IMR-90 (cell line): ENCODE results near the gene NUMA1. TPM values are rescaled to one million over a fixed set of nuclear protein-coding genes. Genes with fewer than 3 reads are reported as not detected.

Experiments used
- ATAC-seq: fragments of 200-7000 bp; cut with Tn5 transposase; 2 replicates; pipeline ENCODE4 v1.9.1; 2020; ENCODE audit warnings: low read depth, mild to moderate bottlenecking, moderate library complexity
- BruUV-seq: library from RNA; stranded (reverse); fragments of 400-500 nt; replicated peaks from 2 replicates; lab custom pipeline; 2021; lab: Mats Ljungman, UMichigan
- CTCF ChIA-PET: fragments of 300-600 bp; formaldehyde crosslinking; extraction: SDS; loops from one replicate; lab custom pipeline; 2021; ENCODE audit warnings: antibody characterized with exemption; lab: Yijun Ruan, JAX
- POLR2A ChIA-PET: fragments of 300-600 bp; sonication (Branson Sonifier 250); formaldehyde crosslinking; loops from one replicate; lab custom pipeline; 2022; ENCODE audit warnings: antibody characterized with exemption; ENCODE audit not compliant: unreplicated experiment; lab: Charles Lee
- DNase-seq: peaks from one replicate; pipeline ENCODE4 v3.0.0; 2013
- H2AFZ ChIP-seq: replicated peaks from 2 replicates; pipeline ENCODE3; 2013; ENCODE audit warnings: low read length, mild to moderate bottlenecking; ENCODE audit not compliant: poor library complexity
- H2AK5ac ChIP-seq: 2 replicates; pipeline ENCODE4 v1.6.1; 2013; ENCODE audit warnings: low read depth, low read length, inconsistent platforms
- H2AK9ac ChIP-seq: replicated peaks from 2 replicates; pipeline ENCODE3; 2013; ENCODE audit warnings: mild to moderate bottlenecking, low read depth, low read length, moderate library complexity; ENCODE audit not compliant: poor library complexity
- H2BK120ac ChIP-seq: 2 replicates; pipeline ENCODE4 v1.6.1; 2013; ENCODE audit warnings: low read depth, low read length, inconsistent platforms
- H2BK15ac ChIP-seq: 3 replicates; pipeline ENCODE4 v1.6.1; 2013; ENCODE audit warnings: low read depth, low read length, inconsistent platforms
- H2BK20ac ChIP-seq: 2 replicates; pipeline ENCODE4 v1.6.1; 2013; ENCODE audit warnings: low read depth, mild to moderate bottlenecking, inconsistent platforms, low read length, moderate library complexity
- H2BK5ac ChIP-seq: 2 replicates; pipeline ENCODE4 v1.6.1; 2013; ENCODE audit warnings: mild to moderate bottlenecking, low read depth, low read length, inconsistent platforms; ENCODE audit not compliant: poor library complexity, severe bottlenecking
- H3K14ac ChIP-seq: replicated peaks from 2 replicates; pipeline ENCODE4 v1.6.1; 2013; ENCODE audit warnings: low read depth, low read length, inconsistent platforms
- H3K18ac ChIP-seq: 2 replicates; pipeline ENCODE4 v1.6.1; 2013; ENCODE audit warnings: low read depth, low read length, control low read depth
- H3K23ac ChIP-seq: 2 replicates; pipeline ENCODE4 v1.6.1; 2013; ENCODE audit warnings: low read depth, low read length, inconsistent platforms
- H3K27ac ChIP-seq: 2 replicates; pipeline ENCODE4 v1.5.1; 2013; ENCODE audit warnings: mild to moderate bottlenecking, control low read depth, low read length; ENCODE audit not compliant: insufficient read depth
- H3K27me3 ChIP-seq: 2 replicates; pipeline ENCODE4 v1.6.1; 2013; ENCODE audit warnings: low read length; ENCODE audit not compliant: control insufficient read depth, insufficient read depth
- H3K36me3 ChIP-seq: 2 replicates; pipeline ENCODE4 v1.6.1; 2013; ENCODE audit warnings: low read length, mixed read lengths; ENCODE audit not compliant: control insufficient read depth, insufficient read depth
- H3K4ac ChIP-seq: 2 replicates; pipeline ENCODE4 v1.6.1; 2013; ENCODE audit warnings: low read depth, low read length, inconsistent platforms
- H3K4me1 ChIP-seq: 2 replicates; pipeline ENCODE4 v1.6.1; 2013; ENCODE audit warnings: low read length, mixed read lengths; ENCODE audit not compliant: control insufficient read depth, insufficient read depth
- H3K4me2 ChIP-seq: 2 replicates; pipeline ENCODE4 v1.6.1; 2013; ENCODE audit warnings: low read depth, mild to moderate bottlenecking, control low read depth, low read length, moderate library complexity
- H3K4me3 ChIP-seq: 2 replicates; pipeline ENCODE4 v1.5.1; 2013; ENCODE audit warnings: low read depth, mild to moderate bottlenecking, control low read depth, low read length, moderate library complexity; ENCODE audit not compliant: insufficient read depth
- H3K56ac ChIP-seq: 2 replicates; pipeline ENCODE4 v1.6.1; 2013; ENCODE audit warnings: low read length, inconsistent platforms; ENCODE audit not compliant: insufficient read depth; ENCODE audit errors: extremely low read depth
- H3K79me1 ChIP-seq, 2 experiments: 2 replicates each; pipeline ENCODE4 v1.6.1; 2013; ENCODE audit warnings: low read length in 2 of 2, inconsistent platforms in 1 of 2, low read depth in 1 of 2
- H3K9ac ChIP-seq: 2 replicates; pipeline ENCODE4 v1.6.1; 2013; ENCODE audit warnings: low read depth, low read length, control low read depth
- H3K9me1 ChIP-seq: 2 replicates; pipeline ENCODE4 v1.6.1; 2013; ENCODE audit warnings: low read length, inconsistent platforms; ENCODE audit not compliant: insufficient read depth
- H3K9me3 ChIP-seq: 2 replicates; pipeline ENCODE4 v1.6.1; 2013; ENCODE audit warnings: low read length; ENCODE audit not compliant: control insufficient read depth, insufficient read depth
- H4K20me1 ChIP-seq: 2 replicates; pipeline ENCODE4 v1.6.1; 2013; ENCODE audit warnings: low read length, inconsistent platforms; ENCODE audit not compliant: insufficient read depth
- H4K5ac ChIP-seq: 2 replicates; pipeline ENCODE4 v1.6.1; 2013; ENCODE audit warnings: mild to moderate bottlenecking, low read depth, low read length, control low read depth
- H4K8ac ChIP-seq, 2 experiments: 2 replicates each; pipeline ENCODE4 v1.6.1; 2013; ENCODE audit warnings: low read depth in 2 of 2, low read length in 2 of 2, control low read depth in 1 of 2, inconsistent platforms in 1 of 2
- H4K91ac ChIP-seq: 2 replicates; pipeline ENCODE4 v1.6.1; 2013; ENCODE audit warnings: low read depth, low read length, inconsistent platforms; ENCODE audit not compliant: insufficient read depth
- BHLHE40 ChIP-seq: fragments of 150-350 bp; IDR thresholded peaks from 2 replicates; pipeline ENCODE4 v1.6.1; 2016; ENCODE audit warnings: mild to moderate bottlenecking, low read depth, low read length
- CEBPB ChIP-seq: IDR thresholded peaks from 2 replicates; pipeline ENCODE4 v1.6.1; 2012; ENCODE audit warnings: low read depth, low read length, improper control_type of control experiment
- CTCF ChIP-seq: conservative IDR thresholded peaks from 2 replicates; pipeline ENCODE4 v1.5.1; 2012; ENCODE audit warnings: mild to moderate bottlenecking, low read depth, low read length, improper control_type of control experiment
- RCOR1 ChIP-seq: IDR thresholded peaks from 2 replicates; pipeline ENCODE4 v1.6.1; 2012; ENCODE audit warnings: mild to moderate bottlenecking, low read length, improper control_type of control experiment; ENCODE audit not compliant: insufficient replicate concordance
- SMC3 ChIP-seq: fragments of 150-350 bp; IDR thresholded peaks from 2 replicates; pipeline ENCODE4 v1.6.1; 2016; ENCODE audit warnings: low read depth, mild to moderate bottlenecking, antibody characterized with exemption, low read length, moderate library complexity
- WGBS, 2 experiments: methylation state at CpG; one replicate each; pipeline versions ENCODE4 v1.1.5 to v1.1.7; 2013; ENCODE audit warnings: missing lambda C conversion rate in 2 of 2; ENCODE audit not compliant: insufficient read length in 1 of 2; ENCODE audit errors: extremely low coverage in 2 of 2; 5-methylcytosine and 5-hydroxymethylcytosine counted together
- dilution Hi-C: fragments of 300-500 bp; cut with HindIII; formaldehyde crosslinking; loops from one replicate; pipeline ENCODE4 v1.14.3; 2018; ENCODE audit warnings: low sequenced_read_pairs; ENCODE audit not compliant: unreplicated experiment
- in situ Hi-C: fragments of 300-500 bp; cut with MboI; formaldehyde crosslinking; loops from 3 replicates; pipeline ENCODE4 v1.14.3; 2019; ENCODE audit warnings: low sequenced_read_pairs, inconsistent platforms, mixed read lengths
- intact Hi-C: fragments of 100-400 bp; cut with micrococcal nuclease; formaldehyde crosslinking; loops from 2 replicates; pipeline ENCODE4 v1.10.0; 2022
- polyA plus RNA-seq, 3 experiments: library from polyadenylated mRNA; depleted of rRNA; stranded (reverse); fragments of >200 nt; gene quantifications; 2 replicates each; pipeline ENCODE4 v1.2.3, GENCODE V29; 2012; ENCODE audit warnings: low replicate concordance in 1 of 3
- total RNA-seq: library from RNA; depleted of rRNA; stranded (reverse); fragments of >200 nt; gene quantifications from 2 replicates; pipeline ENCODE4 v1.2.3, GENCODE V29; 2012

Gene NUMA1
- total and polyA plus RNA-seq, 2 of the 4 experiments (the other 2 are of a cell fraction) = 61.7 to 97.0 TPM

GRCh38 chr11:72075109-72075508, 5.2 kb downstream of the NUMA1 start:
- DNase-seq (no peak), ATAC-seq (no peak)
- no peak overlapping the region for H4K91ac ChIP-seq
- ChIA-PET POLR2A (interaction anchor here (1.1 kb wide), 1 partner anchor 33 kb away, joined by 3 read pairs; no protein-coding TSS in a partner anchor), CTCF (interaction anchor here (0.9 to 1.2 kb wide), 2 partner anchors 36 to 49 kb away, joined by 3 read pairs; no protein-coding TSS in a partner anchor)
- no TSS peak for BruUV-seq
- H3K23ac ChIP-seq = peak overlapping the region; percentile 41; the same call in 1 of the 2 replicates
- in situ Hi-C loops = loop anchor here (5.0 kb wide), 1 partner anchor 38 kb away; no protein-coding TSS in a partner anchor
- WGBS, 2 experiments = no CpG with 5 or more reads among the region's 1 CpG
- peak overlapping the region; percentile 2; the same call in 1 of the 2 replicates for H3K27ac ChIP-seq
- TF ChIP-seq SMC3 (no peak), CTCF (0 out of 2 replicates have a peak, but pooled peaks have one; percentile 15), RCOR1 (no peak), CEBPB (no peak), BHLHE40 (no peak)
- no peak overlapping the region for H3K9ac ChIP-seq
- H2BK5ac ChIP-seq = peak overlapping the region; percentile 15
- H3K18ac ChIP-seq = no peak overlapping the region
- no peaks in the 10 kb centered on the region for H3K9me3 ChIP-seq
- H2BK20ac ChIP-seq = peak overlapping the region; percentile 21; the same call in 1 of the 2 replicates
- peak overlapping the region; percentile 46; the same call in 1 of the 2 replicates for H2AK5ac ChIP-seq
- no peak overlapping the region for H2AFZ ChIP-seq
- peak overlapping the region; percentile 69 for H3K14ac ChIP-seq
- H4K5ac ChIP-seq = peak overlapping the region; percentile 65
- no peak overlapping the region for H3K4me2 ChIP-seq
- no peak overlapping the region for H2AK9ac ChIP-seq
- peaks cover 7% of the 10 kb centered on the region; the same call in 1 of the 2 replicates for H4K20me1 ChIP-seq
- no peaks in the 10 kb centered on the region for H3K36me3 ChIP-seq
- peak overlapping the region; percentile 50 for H3K4ac ChIP-seq
- intact Hi-C loops = no loop called here
- no peak overlapping the region for H3K56ac ChIP-seq
- H3K4me3 ChIP-seq = no peak overlapping the region
- H2BK120ac ChIP-seq = peak overlapping the region; percentile 26; the same call in 1 of the 2 replicates
- H4K8ac ChIP-seq = peak overlapping the region in 1 of 2 experiments; percentile 82; a peak in 2 of 4 replicates
- dilution Hi-C loops = no loop called here
- H3K4me1 ChIP-seq = peaks cover 15% of the 10 kb centered on the region
- H3K27me3 ChIP-seq = no peaks in the 10 kb centered on the region
- no peak overlapping the region; the same call in 2 of the 3 replicates for H2BK15ac ChIP-seq
- H3K9me1 ChIP-seq = peaks cover 10% of the 10 kb centered on the region
- peaks cover 33 to 64% of the 10 kb centered on the region in 2 experiments for H3K79me1 ChIP-seq
